ENCODE measurements around the gene REELD1. TPM values are rescaled to one million over a fixed set of nuclear protein-coding genes. Genes with fewer than 3 reads are reported as not detected.

The REELD1 gene
- polyA plus RNA-seq, 1 donor from 2014 or later, result not detected

DNA sequence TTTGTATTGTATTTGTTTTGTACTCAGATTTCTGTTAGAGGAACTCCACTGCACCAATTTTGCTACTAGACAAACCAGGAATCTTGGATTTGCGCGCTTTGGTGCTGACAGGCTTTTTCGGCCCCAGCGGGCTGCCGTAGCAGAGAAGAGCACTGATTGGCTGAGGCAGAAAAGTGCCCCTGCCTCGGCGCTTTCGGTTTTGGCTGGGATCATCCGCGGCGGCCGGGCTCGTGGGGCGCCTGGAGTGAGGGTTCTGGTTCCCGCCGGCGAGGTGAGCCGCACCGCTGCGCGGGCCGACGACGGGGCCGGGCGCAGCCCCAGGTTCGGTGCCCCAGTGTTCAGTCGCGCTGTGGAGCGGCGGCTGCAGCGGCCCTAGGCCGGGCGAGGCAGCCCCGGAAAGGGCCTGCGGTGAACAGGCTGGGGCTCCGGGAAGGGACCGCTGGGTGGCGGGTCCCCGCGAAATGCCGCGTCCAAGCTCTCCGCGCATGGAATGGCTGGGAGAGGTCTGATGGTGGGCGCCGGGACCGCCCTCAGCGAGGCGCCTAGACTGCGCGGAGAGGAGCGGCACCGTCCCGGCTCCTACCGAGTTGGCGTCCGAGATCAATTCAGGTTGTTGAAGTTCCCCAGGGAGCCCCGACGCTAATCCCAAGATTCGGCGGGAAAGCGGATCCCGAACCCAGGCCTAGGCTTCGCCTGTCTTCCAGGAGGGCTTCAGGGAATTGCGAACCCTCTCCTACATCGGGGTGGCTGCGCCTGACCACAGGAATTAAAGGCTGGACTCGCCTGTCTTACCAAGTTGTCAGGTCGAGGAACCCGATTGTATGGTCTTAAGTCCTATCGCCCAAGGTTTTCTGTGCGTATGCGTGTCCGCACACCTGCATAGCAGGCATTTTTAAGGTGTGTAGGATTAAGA, 38.5 kb upstream of the REELD1 start, which contains the start of gene LSM6:
Gene LSM6 (plus strand): TSS at position 178 of the 913 bp plus-strand sequence. CDS start 7,204 bp downstream, outside the sequence.
- Histone ChIP-seq H3K27ac (ENCODE audit: low read length) (peak within 1 kb of the TSS; percentile 67), H3F3A (ENCODE audit: insufficient read depth, low read length, poor library complexity, severe bottlenecking) (no peaks in the 10 kb centered on the region), H2AFZ (ENCODE audit: low read depth, low read length) (peak within 1 kb of the TSS; percentile 58), H3K9me3 (ENCODE audit: low read length) (no peaks in the 10 kb centered on the region), H3K27me3 (ENCODE audit: insufficient read depth, low read depth, low read length) (no peaks in the 10 kb centered on the region), H3K4me2 (ENCODE audit: low read length) (peak within 1 kb of the TSS; percentile 77), H3K9me2 (ENCODE audit: insufficient read depth, low read length) (no peaks in the 10 kb centered on the region), H3K79me2 (replicated peaks; ENCODE audit: insufficient read depth, low read length) (peaks cover 26% of the 10 kb centered on the region), H3K36me3 (ENCODE audit: insufficient read depth, low read length) (no peaks in the 10 kb centered on the region), H4K20me1 (ENCODE audit: insufficient read depth) (no peaks in the 10 kb centered on the region), H3K4me3 (ENCODE audit: low read length) (peak within 1 kb of the TSS; percentile 89), H3K9ac (ENCODE audit: low read length) (peak within 1 kb of the TSS; percentile 75)
- TF ChIP-seq TAF1 (IDR thresholded peaks at IDR 0.05; ENCODE audit: low read depth), result no peak
- TF ChIP-seq EZH2 (IDR thresholded peaks at IDR 0.05; ENCODE audit: borderline replicate concordance, insufficient read depth, low read length, poor library complexity, severe bottlenecking), result no peak
- TF ChIP-seq SMC3 (conservative IDR thresholded peaks at IDR 0.05; ENCODE audit: poor library complexity), result peak; percentile 70
- peak; percentile 57 for TF ChIP-seq CTCF (IDR thresholded peaks at IDR 0.05; ENCODE audit: poor library complexity, severe bottlenecking)
- TF ChIP-seq POLR2AphosphoS5 (IDR thresholded peaks at IDR 0.05), result peak; percentile 72
- TF ChIP-seq, protein P1, sequence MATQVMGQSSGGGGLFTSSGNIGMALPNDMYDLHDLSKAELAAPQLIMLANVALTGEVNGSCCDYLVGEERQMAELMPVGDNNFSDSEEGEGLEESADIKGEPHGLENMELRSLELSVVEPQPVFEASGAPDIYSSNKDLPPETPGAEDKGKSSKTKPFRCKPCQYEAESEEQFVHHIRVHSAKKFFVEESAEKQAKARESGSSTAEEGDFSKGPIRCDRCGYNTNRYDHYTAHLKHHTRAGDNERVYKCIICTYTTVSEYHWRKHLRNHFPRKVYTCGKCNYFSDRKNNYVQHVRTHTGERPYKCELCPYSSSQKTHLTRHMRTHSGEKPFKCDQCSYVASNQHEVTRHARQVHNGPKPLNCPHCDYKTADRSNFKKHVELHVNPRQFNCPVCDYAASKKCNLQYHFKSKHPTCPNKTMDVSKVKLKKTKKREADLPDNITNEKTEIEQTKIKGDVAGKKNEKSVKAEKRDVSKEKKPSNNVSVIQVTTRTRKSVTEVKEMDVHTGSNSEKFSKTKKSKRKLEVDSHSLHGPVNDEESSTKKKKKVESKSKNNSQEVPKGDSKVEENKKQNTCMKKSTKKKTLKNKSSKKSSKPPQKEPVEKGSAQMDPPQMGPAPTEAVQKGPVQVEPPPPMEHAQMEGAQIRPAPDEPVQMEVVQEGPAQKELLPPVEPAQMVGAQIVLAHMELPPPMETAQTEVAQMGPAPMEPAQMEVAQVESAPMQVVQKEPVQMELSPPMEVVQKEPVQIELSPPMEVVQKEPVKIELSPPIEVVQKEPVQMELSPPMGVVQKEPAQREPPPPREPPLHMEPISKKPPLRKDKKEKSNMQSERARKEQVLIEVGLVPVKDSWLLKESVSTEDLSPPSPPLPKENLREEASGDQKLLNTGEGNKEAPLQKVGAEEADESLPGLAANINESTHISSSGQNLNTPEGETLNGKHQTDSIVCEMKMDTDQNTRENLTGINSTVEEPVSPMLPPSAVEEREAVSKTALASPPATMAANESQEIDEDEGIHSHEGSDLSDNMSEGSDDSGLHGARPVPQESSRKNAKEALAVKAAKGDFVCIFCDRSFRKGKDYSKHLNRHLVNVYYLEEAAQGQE (IDR thresholded peaks at IDR 0.05; ENCODE audit: borderline replicate concordance), result peak; percentile 60
- peak; percentile 56 for TF ChIP-seq RAD21 (conservative IDR thresholded peaks at IDR 0.05)
- TF ChIP-seq MXI1 (conservative IDR thresholded peaks at IDR 0.05; ENCODE audit: poor library complexity, severe bottlenecking), result peak; percentile 75
- TF ChIP-seq EP300 (conservative IDR thresholded peaks at IDR 0.05; ENCODE audit: poor library complexity, severe bottlenecking), result peak; percentile 46

DNA sequence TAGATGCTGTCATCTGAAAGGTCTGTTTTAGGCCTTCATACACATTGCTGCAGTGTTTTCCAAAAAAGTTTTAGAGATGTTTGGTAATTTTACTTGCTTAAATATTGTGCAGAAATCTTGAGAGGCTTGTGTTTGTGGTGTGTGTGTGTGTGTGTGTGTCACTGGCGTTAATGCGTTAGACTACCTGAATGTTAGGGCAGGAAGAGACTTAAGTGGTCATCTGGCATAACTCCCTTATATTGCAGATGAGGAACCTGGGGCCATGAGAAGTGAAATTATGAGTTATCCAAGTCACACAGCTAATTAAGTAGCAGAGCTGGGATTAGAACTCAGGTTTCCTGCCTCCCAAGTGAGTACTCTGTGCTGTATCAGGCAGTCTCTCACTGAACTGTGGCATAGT, 37.4 kb upstream of the REELD1 start:
- H3K79me2 ChIP-seq (replicated peaks; ENCODE audit: insufficient read depth, low read length), result peaks cover 35% of the 10 kb centered on the region

More for the DNA sequence above, 37.4 kb upstream of the REELD1 start:
- H3K36me3 ChIP-seq (ENCODE audit: insufficient read depth, low read length), result no peaks in the 10 kb centered on the region
- H3K27me3 ChIP-seq (ENCODE audit: insufficient read depth, low read depth, low read length), result no peaks in the 10 kb centered on the region
- TF ChIP-seq CTCF (IDR thresholded peaks at IDR 0.05; ENCODE audit: poor library complexity, severe bottlenecking) (no peak), RAD21 (conservative IDR thresholded peaks at IDR 0.05) (no peak), EP300 (conservative IDR thresholded peaks at IDR 0.05; ENCODE audit: poor library complexity, severe bottlenecking) (no peak), TAF1 (IDR thresholded peaks at IDR 0.05; ENCODE audit: low read depth) (no peak), SMC3 (conservative IDR thresholded peaks at IDR 0.05; ENCODE audit: poor library complexity) (no peak)
- H4K20me1 ChIP-seq (ENCODE audit: insufficient read depth), result no peaks in the 10 kb centered on the region
- no peak overlapping the region for H2AFZ ChIP-seq (ENCODE audit: low read depth, low read length)
- peak overlapping the region; percentile 75 for H3K9ac ChIP-seq (ENCODE audit: low read length)
- no peaks in the 10 kb centered on the region for H3F3A ChIP-seq (ENCODE audit: insufficient read depth, low read length, poor library complexity, severe bottlenecking)
- H3K9me3 ChIP-seq (ENCODE audit: low read length), result no peaks in the 10 kb centered on the region
- H3K4me3 ChIP-seq (ENCODE audit: low read length), result peak overlapping the region; percentile 89
- no peak overlapping the region for H3K27ac ChIP-seq (ENCODE audit: low read length)
- no peaks in the 10 kb centered on the region for H3K9me2 ChIP-seq (ENCODE audit: insufficient read depth, low read length)
- peak overlapping the region; percentile 77 for H3K4me2 ChIP-seq (ENCODE audit: low read length)
